Astrocyte (in vitro differentiated cells and primary cell): ENCODE data around the gene GPHN.

Experiments
- CTCF ChIP-seq: IDR thresholded peaks from 2 replicates; pipeline ENCODE4 v1.5.1; 2011; ENCODE audit warnings: low read depth, mild to moderate bottlenecking, inconsistent platforms, low read length, moderate library complexity; ENCODE audit not compliant: insufficient read depth
- EZH2 ChIP-seq: IDR thresholded peaks from 2 replicates; pipeline ENCODE4 v1.6.1; 2012; ENCODE audit warnings: mild to moderate bottlenecking, low read length, inconsistent platforms; ENCODE audit not compliant: insufficient read depth

GRCh38 chr14:66918527-66918926 is 410.6 kb downstream of the GPHN start:
- TF ChIP-seq CTCF, result no peak
- no peak for TF ChIP-seq EZH2
